PFSK-1 (cell line): ENCODE measurements around the gene NPY5R.

Source experiments
- FOXP2 ChIP-seq: optimal IDR thresholded peaks from 2 replicates; pipeline ENCODE3; 2011; ENCODE audit warnings: borderline replicate concordance, control low read depth, inconsistent platforms; ENCODE audit not compliant: insufficient read depth; ENCODE audit errors: extremely low read length, extremely low read depth
- POLR2AphosphoS5 ChIP-seq: IDR thresholded peaks from 2 replicates; pipeline ENCODE4 v1.6.1; 2012; ENCODE audit warnings: low read depth, mild to moderate bottlenecking, control low read depth, low read length, moderate library complexity
- SIN3A ChIP-seq: IDR thresholded peaks from 2 replicates; pipeline ENCODE4 v1.6.1; 2012; ENCODE audit warnings: mild to moderate bottlenecking, low read length, moderate library complexity, borderline replicate concordance; ENCODE audit not compliant: insufficient read depth
- TAF1 ChIP-seq: IDR thresholded peaks from 2 replicates; pipeline ENCODE4 v1.6.1; 2012; ENCODE audit warnings: low read length, control low read depth, borderline replicate concordance; ENCODE audit not compliant: insufficient read depth

- TF ChIP-seq SIN3A: no peak
- no peak for TF ChIP-seq POLR2AphosphoS5
- TF ChIP-seq TAF1: no peak
- TF ChIP-seq FOXP2: no peak
These were observed 48.6 kb upstream of the NPY5R start for GRCh38 chr4:163295138-163295537.
